Measurements from ENCODE around the gene PHACTR1.

Gene PHACTR1

DNA sequence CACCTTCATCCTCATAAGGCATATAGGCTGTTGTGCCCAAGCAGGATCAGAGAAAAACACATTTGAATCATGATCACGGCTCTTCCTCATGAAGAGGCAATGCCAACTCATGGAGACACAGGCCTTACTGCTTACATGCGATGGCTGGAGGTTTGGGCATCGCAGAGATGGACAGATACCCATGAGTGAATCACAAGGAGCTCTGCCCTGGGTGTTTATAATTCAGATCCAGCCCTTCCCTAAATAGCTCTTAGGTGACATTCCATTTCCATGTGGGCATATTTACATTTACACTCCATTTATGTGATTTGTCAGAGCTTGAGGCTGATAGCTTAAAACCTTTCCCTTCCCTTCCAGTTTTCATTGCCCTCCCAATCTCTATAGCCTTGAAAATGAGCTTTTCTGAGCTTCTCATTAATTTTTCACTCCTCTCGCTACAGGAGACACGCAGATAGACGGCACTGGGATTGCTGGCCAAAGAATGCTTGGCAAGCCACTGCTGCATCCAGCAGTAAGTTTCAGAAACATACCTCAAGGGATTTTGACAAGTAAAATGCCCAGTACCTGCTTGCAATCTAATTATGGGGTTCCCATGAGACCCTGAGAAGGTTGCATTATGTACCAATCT, 362.6 kb downstream of the PHACTR1 start:
- no peak for DNase-seq

DNA sequence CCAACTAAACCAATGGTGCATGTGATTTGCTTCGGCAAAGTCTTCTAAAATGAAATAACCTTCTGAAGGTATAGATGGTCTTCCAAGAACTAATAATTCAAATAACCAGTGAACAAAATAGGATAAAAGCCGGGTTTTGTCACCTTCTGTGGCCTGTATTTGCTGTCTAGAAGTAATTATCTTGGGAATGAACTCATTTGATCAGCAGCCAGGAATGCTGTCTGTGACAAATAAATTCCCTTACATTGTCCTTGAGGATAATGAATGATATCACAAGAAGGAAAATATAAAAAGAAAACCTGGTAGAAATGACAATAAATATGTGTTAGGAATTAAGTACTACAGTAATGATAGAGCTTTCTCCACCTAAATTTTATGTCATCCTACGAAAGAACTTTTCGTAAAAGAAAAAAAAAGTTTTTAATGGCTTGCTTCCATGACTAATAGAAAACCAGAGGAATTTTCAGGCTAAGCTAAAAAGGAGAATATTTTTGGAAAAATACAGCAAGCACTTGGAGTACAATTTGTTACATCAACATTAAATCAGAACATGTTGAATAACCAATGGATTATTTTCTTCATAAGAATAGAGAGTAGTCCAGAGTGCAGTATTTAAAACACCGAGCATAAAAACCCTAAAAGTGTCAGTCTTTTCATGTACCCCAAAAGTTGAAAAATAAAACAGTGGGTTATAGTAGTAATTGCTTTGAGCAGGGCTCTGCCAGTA, 364.1 kb downstream of the PHACTR1 start:
- no peak for DNase-seq

DNA sequence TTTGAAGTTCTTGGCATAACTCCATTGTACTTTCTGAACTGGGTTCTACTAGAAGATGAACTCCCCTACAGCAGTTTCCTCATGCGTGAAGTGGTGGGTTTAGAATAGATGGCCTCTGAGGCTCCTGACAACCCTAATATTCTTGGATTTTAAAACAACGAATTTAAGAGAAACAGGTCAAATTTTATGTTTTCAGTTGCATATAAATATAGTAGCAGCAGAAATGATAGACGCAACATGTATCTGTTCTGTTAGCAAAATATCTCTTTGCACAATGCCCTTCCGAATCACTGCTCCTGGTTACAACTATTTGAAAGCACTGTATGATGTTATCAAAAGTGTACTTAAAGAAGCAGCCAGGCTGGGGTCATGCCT, 364.6 kb downstream of the PHACTR1 start:
- DNase-seq, result no peak

DNA sequence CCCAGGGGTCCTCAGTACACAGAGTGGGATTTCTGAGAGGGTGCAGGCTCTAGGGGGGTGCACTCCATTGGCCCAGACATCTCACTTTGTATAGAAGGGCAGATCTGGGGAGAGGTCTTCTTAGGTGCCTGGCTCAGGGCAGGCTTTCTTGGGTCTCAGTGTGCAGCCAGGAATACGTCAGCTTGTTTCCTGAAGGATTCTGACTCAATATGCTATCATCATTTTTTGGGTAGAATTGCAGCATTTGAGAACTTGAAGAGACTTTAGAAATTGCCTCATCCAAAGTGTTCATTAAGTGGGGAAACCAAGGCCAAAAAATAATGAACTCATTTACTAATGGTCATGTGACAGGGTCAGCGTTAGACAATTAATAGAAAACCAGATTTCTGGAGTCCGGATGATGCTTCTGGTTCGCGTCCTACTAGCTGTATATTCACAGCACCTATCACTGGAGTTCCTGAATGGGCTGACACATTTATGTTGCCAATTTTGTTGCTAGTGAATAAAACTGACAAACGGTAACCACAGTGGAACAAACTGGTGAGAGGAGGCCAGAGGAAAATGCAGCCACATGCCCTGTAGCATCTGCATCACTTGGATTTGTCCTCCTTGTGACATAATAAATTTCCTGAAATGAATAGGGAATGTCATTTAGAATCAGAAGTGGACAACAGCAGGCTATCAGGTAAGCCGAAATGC, 372.9 kb downstream of the PHACTR1 start:
- no peak for DNase-seq

DNA sequence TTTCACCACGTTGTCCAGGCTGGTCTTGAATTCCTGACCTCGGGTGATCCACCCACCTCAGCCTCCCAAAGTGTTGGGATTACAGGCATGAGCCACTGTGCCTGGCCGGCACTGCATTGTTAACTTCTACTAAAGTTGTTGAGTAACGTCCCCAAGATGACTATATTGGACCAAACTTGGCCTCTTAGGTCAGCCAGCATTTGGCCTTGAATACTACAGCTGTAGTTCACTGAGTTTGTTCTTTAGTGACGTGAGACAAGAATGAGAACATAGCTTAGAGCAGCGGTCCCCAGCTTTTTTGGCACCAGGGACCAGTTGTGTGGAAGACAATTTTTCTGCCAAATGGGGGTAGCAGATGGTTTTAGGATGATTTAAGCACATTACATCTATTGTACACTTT, 374.6 kb downstream of the PHACTR1 start:
- no peak for DNase-seq

GRCh38 chr6:13094781-13095425, 378.3 kb downstream of the PHACTR1 start:
- no peak for DNase-seq

GRCh38 chr6:13096084-13096483, 379.5 kb downstream of the PHACTR1 start:
- no peak for DNase-seq

DNA sequence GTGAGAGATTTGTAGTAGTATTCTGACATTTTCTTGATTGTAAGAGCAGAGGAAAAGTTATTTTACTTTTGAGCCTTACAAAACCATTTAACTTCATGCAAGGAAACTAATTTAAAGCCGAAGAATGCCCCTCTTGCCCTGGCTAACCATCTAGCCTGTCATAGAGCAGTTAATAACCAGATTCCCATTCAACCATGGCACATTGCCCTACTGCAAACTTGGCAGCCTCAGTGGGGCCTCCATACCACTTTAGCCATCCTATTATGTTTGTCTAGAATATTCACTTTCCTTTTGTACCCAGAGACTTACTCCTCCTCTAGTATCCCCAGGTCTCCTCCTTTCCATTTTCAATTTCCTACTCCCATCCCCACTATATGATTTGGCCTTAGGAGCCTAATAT, 380.9 kb downstream of the PHACTR1 start:
- DNase-seq, result no peak

DNA sequence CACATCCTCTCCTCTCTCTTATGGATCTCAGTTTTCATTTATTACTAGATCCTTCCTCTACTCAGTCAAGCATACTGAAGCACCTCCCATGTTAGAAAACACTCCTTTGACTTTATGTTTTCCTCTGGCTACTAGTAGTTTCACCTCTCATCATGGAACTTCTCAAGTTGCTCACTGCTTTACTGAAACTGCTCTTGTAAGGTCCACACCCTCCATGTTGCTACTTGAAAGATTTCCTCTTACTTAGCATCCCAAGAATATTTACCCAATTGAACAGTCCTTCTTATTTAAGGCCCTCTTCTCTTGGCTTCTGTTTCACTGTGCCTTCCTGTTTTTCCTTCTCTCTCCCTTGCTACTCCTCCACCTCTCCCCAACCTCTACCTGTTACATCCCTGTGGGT, 381.4 kb downstream of the PHACTR1 start:
- DNase-seq, result no peak

DNA sequence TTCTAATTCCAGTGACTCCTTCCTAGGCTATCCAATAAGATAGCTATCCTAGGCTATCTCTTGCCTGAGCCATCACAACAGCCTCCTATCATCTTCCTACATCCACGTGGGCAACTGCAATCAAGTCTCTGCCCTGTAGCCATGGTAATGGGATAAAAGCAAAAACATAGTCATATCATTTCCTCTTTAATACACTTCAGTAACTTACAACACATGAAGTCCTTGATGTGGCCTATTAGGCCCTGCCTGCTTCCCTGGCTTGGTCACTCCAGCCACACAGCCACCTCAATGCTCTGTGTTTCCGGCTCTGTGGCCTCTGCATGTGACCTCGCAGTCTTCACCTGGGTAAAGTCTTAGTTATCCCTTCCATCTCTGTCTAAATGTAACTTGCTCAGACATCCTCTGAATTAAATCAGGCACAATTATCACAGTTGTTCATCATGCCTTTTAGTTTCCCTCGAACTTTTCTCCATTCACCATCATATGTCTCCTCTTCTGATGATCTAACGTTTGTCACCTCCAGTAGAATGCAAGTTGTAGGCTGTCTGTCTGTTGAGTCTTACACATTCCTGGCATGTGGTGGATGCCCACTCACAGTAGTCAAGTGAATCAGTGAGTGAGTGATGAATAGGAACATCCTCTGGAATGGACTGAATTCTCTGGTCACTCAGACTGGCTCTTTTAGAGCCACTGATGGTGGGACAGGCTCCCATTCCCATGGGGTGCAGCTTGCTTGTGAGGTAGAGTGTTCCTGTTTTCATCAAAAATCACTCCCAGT, 382.4 kb downstream of the PHACTR1 start:
- DNase-seq, result no peak

DNA sequence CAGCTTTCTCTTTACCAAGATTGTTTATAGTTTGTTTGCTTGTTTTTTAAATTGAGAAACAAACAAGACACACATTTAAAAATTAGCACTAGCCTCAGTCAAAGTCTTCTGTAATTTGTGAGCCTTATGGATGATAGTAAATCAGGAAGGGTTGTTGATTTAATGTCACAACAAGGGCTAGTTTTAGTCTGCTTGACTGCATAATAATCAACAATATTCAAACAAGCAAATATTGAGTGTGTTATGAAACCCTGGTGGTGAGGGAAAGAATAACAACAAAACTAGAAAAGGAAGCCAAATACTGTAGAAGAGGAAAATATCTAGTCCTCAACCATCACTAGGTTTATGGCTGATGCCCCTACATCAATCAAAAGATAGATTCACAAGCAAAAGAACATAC, 383.2 kb downstream of the PHACTR1 start:
- DNase-seq, result no peak

- no peak for DNase-seq
These were observed 384.8 kb downstream of the PHACTR1 start for GRCh38 chr6:13101409-13101808.

DNA sequence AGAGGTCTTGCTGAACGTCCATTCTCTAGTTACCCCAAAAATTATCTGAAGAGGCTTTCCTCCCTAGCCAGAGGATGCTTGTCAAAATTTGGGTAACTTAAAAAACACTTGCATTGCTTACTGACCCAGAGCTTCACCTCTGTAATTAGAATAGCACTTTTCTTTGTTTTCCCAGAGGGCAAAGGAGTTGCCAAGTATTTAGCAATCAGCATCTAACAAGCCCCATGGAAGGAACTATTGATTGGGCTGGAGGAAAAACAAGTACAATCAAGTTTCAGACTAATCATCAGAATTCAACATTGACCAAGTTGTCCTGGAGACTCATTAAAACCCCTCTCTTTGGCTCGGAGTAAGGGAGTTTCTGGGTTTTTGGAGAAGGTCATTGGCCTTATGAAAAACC, 385.4 kb downstream of the PHACTR1 start:
- DNase-seq, result no peak

- DNase-seq, result no peak
These were observed 386.6 kb downstream of the PHACTR1 start for GRCh38 chr6:13103169-13103568.

GRCh38 chr6:13105139-13105538, 388.6 kb downstream of the PHACTR1 start:
- DNase-seq, result no peak

DNA sequence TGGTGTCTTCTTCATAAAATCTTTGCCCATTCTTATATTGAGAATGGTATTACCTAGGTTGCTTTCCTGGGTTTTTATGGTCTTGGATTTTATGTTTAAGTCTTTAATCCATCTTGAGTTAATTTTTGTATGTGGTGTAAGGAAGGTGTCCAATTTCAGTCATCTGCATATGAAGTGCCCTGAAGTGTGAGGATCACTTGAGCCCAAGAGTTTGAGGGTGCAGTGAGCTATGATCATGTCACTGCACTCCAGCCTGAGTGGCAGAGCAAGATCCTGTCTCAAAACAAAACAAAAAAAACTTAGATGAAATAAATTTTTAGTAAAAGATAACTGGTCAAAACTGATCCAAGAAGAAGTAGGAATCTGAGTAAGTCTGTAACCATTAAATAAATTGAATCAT, 396.4 kb downstream of the PHACTR1 start:
- peak; percentile 0 for DNase-seq

DNA sequence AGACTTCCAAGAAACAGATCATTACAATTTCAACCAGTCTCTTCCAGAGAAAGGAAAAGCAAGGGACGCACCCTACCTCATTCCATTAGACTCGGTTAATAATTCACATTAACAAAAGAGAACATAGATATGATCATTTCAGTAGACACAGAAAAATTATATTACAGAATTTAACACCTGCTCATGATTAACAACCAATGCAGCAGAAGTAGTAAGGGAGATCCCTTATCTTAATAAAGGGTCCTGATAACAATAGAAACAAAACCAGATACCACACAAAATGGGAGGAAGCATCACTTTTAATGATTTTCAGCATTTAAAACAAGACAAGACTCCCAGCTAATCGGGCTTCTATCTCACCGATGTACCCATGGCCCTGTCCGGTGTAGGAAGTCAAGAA, 396.8 kb downstream of the PHACTR1 start:
- DNase-seq, result no peak

GRCh38 chr6:13113981-13114593, 397.5 kb downstream of the PHACTR1 start:
- peak; percentile 26 for DNase-seq

DNA sequence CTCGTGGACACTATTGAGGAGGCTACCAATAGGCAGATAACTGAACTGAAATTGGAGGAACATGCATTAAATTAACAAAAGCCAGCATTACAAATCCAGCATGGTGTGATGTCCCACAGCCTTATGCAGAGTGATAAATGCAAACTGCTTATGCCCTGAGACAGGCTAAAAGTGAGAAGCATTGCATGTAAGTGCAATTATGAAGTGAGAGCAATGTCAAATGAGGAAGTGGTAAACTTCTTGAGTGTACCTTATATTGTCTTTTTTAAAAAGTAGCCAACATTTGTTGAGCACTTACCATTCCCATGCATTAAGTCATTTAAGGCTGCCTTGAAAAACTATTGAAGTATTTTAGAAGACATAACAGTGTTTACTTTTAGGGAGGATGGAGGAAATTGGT, 399.6 kb downstream of the PHACTR1 start:
- no peak for DNase-seq

GRCh38 chr6:13117570-13117969, 401.0 kb downstream of the PHACTR1 start:
- no peak for DNase-seq

DNA sequence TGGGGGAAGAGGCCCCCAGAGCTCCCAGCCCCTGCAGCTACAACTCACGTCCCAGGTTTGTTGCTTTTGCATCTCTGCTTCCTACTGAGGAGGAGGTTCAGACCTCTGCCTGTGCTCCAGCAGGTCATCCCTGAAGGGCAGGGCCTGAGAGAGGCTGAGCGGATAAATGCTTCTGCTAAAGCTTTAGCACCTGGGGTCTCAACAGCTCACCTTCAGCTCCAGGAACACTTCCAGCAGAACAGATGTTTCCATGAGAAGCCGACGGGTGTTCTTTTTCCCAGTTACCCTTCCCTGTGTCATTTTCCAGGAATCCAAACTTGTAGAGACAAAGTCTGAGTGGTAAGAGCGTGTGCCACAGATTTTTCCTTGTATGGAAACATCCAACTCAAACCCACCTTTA, 403.0 kb downstream of the PHACTR1 start:
- DNase-seq, result no peak

All from DMS79 (cell line).